Coronary artery (tissue), 2 donors: Measurements from ENCODE around the gene MRC2.

ENCODE experiments used
- DNase-seq: peaks from one replicate; pipeline ENCODE4 v3.0.0-alpha.2; 2017; ENCODE audit warnings: low spot score
- H3K27ac ChIP-seq, 2 donors: fragments of 200-600 bp; sonication (generic); one replicate each; pipeline ENCODE4 v1.5.1; 2016 to 2019
- H3K4me3 ChIP-seq: fragments of 200-600 bp; sonication (generic); 2 replicates; pipeline ENCODE4 v1.5.1; 2016; ENCODE audit warnings: mild to moderate bottlenecking, moderate library complexity
- CTCF ChIP-seq: fragments of 200-600 bp; sonication (generic); IDR thresholded peaks from one replicate; pipeline ENCODE4 v1.5.1; 2019; ENCODE audit warnings: antibody characterized with exemption

MRC2 gene

GRCh38 chr17:62621223-62621622, 6.2 kb upstream of the MRC2 start:
- no peak for DNase-seq
- no peak for TF ChIP-seq CTCF
- H3K27ac ChIP-seq: no peak overlapping the region
- H3K4me3 ChIP-seq: no peak overlapping the region

GRCh38 chr17:62625184-62625869, 2.1 kb upstream of the MRC2 start:
- no peak overlapping the region for H3K4me3 ChIP-seq
- no peak for TF ChIP-seq CTCF
- H3K27ac ChIP-seq: no peak overlapping the region
- DNase-seq: no peak

GRCh38 chr17:62625870-62626200, 1.6 kb upstream of the MRC2 start:
- no peak for DNase-seq

GRCh38 chr17:62626719-62627218, 701 bp upstream of the MRC2 start:
- TF ChIP-seq CTCF: no peak
- peak overlapping the region; percentile 94 for H3K4me3 ChIP-seq
- H3K27ac ChIP-seq: peak overlapping the region; percentile 89 to 98
- peak; percentile 83 for DNase-seq

More at GRCh38 chr17:62625870-62626200, 1.6 kb upstream of the MRC2 start:
- Histone ChIP-seq H3K27ac (peak overlapping the region in 1 of 2 donors; percentile 89), H3K4me3 (no peak overlapping the region)
- no peak for TF ChIP-seq CTCF

- TF ChIP-seq CTCF: no peak
- peak overlapping the region; percentile 89 to 98 for H3K27ac ChIP-seq
- H3K4me3 ChIP-seq: peak overlapping the region; percentile 94
- peak; percentile 84 for DNase-seq
Measured at GRCh38 chr17:62627904-62628633, 599 bp downstream of the MRC2 start.

GRCh38 chr17:62628831-62629555, 1.5 kb downstream of the MRC2 start:
- no peak for TF ChIP-seq CTCF
- DNase-seq: no peak
- Histone ChIP-seq H3K27ac (peak overlapping the region; percentile 89 to 98), H3K4me3 (peak overlapping the region; percentile 94)
